ENCODE measurements around the gene PTPN14. TPM values are rescaled to one million over a fixed set of nuclear protein-coding genes. Genes with fewer than 3 reads are reported as not detected.

The PTPN14 gene
- total RNA-seq, 2 donors from 2014 or later, result 0.05 to 0.14 TPM

DNA sequence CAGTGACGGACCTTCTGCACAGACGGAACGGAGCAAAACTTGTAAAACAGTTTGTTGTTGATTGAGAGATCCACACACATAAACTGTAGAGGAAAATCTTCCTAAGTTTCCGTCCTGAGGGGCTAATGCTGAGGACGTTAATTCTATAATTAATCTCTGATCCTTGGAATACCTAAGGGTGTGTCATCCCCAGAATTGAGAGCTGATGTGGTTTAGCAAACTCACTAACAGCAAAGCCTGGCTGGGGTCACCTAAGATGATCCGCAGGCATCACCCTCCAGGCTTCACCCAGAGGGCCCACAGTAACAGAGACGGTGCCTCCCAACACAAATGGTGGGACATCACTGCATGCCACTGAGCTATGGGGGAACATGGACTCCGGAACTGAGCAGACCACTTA is 172.9 kb downstream of the PTPN14 start:
- H3K9me3 Mint-ChIP-seq, result no peaks in the 10 kb centered on the region
- ATAC-seq, result no peak
- no peak overlapping the region for H3K27ac Mint-ChIP-seq
- H3K36me3 Mint-ChIP-seq, result no peaks in the 10 kb centered on the region
- H3K4me3 Mint-ChIP-seq, result no peak overlapping the region
- H3K27me3 Mint-ChIP-seq, result no peaks in the 10 kb centered on the region
- DNase-seq (ENCODE audit: low spot score), result no peak
- H3K4me1 Mint-ChIP-seq (ENCODE audit: low read depth in 2 of 2), result no peaks in the 10 kb centered on the region

DNA sequence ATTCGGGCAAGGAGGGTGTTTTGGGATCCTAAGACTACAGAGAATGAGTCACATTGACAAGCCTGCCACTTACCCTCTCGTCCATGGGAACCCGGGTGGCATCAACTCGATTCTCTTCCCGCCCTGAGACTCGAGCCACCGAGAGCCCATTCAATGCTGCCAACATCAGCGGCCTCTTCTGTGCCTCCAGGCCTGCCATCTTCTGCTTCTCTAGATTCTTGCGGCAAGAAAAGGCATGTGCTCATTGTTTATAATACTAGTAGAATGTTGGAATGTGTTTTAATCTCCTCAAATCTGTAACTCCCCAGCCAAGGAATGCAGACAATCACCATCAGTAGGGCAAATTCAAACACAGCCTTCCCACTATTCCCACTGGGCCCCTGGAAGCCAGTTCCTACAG is 173.5 kb downstream of the PTPN14 start:
- Mint-ChIP-seq H3K27ac (no peak overlapping the region), H3K27me3 (no peaks in the 10 kb centered on the region)

DNA sequence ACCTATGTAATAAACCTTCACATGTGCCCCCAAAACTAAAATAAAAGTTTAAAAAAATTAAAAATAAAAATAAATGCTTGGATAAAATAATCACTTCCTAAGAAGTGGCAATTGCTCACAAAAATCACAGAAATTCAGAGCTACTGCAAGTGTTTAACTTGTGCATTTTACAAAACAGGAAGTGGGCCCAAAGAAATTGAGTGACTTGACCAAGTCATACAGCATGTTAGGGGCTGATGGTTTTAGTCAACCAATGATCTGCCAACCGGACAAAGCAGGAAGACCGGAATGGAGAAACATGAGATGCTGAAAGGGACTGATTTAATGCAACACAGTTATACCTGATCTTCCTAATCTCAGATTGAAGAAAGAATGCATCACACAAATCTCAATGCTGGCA is 173.9 kb downstream of the PTPN14 start:
- Mint-ChIP-seq H3K27ac (no peak overlapping the region), H3K36me3 (no peaks in the 10 kb centered on the region), H3K27me3 (no peaks in the 10 kb centered on the region), H3K4me3 (no peak overlapping the region), H3K9me3 (no peaks in the 10 kb centered on the region), H3K4me1 (ENCODE audit: low read depth in 2 of 2) (no peaks in the 10 kb centered on the region)
- ATAC-seq (no peak), DNase-seq (ENCODE audit: low spot score) (no peak)

More for the DNA sequence above, 173.5 kb downstream of the PTPN14 start:
- ATAC-seq, result no peak
- no peaks in the 10 kb centered on the region for H3K4me1 Mint-ChIP-seq (ENCODE audit: low read depth in 2 of 2)
- H3K9me3 Mint-ChIP-seq, result no peaks in the 10 kb centered on the region
- no peaks in the 10 kb centered on the region for H3K36me3 Mint-ChIP-seq
- no peak for DNase-seq (ENCODE audit: low spot score)
- H3K4me3 Mint-ChIP-seq, result no peak overlapping the region

DNA sequence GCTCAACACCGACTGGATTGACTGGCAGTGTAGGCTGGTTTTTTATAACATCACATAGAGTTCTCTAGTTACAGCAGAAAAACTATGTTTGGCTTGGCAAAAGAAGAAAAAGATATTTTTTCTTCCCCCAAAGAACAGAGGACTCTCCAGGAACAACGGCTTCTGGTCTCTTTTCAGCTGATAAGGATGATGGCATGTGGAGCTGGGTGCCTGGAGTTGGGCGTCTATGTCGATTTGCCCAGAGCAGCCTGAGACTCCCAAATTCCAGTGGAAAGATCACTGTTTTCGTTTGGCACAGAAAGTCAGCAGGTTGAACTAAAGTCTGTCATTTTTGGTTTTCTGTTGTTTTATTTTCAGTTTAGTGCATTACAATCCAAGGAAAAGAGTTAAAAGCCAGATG is 179.3 kb downstream of the PTPN14 start:
- no peaks in the 10 kb centered on the region for H3K4me1 Mint-ChIP-seq (ENCODE audit: low read depth in 2 of 2)

DNA sequence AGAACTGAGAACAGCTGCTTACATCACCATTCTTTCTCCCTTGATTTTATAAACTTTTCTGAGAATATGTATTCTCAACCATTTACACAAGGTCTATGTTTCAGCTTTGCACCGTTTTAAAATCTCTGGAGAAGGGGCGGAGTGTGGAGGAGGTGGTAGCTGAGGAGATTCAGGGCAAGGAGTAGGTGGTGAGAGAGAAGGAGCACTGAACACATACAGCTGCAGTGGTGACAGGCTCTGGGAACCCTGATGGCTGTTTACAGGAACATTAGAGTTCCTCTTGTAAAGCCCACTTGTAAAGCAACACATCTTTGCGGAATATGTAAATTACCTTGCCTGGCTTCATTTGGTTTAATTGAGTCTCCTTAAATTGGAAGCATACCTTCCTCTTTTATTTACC is 180.8 kb downstream of the PTPN14 start:
- DNase-seq (ENCODE audit: low spot score), result no peak
- Mint-ChIP-seq H3K9me3 (no peaks in the 10 kb centered on the region), H3K36me3 (no peaks in the 10 kb centered on the region), H3K27me3 (peaks cover 17% of the 10 kb centered on the region in 2 donors), H3K4me1 (ENCODE audit: low read depth in 2 of 2) (no peaks in the 10 kb centered on the region), H3K4me3 (no peak overlapping the region), H3K27ac (no peak overlapping the region)
- no peak for ATAC-seq

More for the DNA sequence above, 179.3 kb downstream of the PTPN14 start:
- no peak overlapping the region for H3K4me3 Mint-ChIP-seq
- H3K27me3 Mint-ChIP-seq, result peaks cover 12 to 17% of the 10 kb centered on the region in 2 donors
- ATAC-seq (no peak), DNase-seq (ENCODE audit: low spot score) (no peak)
- H3K9me3 Mint-ChIP-seq, result no peaks in the 10 kb centered on the region
- no peak overlapping the region for H3K27ac Mint-ChIP-seq
- H3K36me3 Mint-ChIP-seq, result no peaks in the 10 kb centered on the region

DNA sequence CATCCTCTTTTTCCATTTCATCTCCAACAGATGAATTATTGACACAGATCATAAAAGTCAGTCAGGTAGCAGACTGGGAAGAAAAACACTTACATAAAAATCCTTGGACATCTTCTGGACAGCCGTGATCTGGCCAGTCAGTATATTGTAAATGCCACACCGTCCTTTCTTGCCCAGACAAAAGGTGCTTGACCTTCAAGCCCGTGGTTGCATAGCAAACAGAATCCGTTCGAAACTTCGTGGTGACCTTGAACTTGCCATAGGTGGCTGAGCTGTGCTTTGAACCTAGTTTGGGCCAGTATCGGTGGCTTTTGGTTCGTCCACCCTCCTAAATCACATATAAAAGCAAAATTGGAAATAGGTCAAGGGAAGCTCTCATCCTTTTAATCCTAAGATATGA is 182.0 kb downstream of the PTPN14 start:
- Mint-ChIP-seq H3K4me1 (ENCODE audit: low read depth in 2 of 2) (no peaks in the 10 kb centered on the region), H3K9me3 (no peaks in the 10 kb centered on the region), H3K27ac (no peak overlapping the region), H3K4me3 (no peak overlapping the region), H3K27me3 (peaks cover 20 to 21% of the 10 kb centered on the region in 2 donors), H3K36me3 (no peaks in the 10 kb centered on the region)
- ATAC-seq (no peak), DNase-seq (ENCODE audit: low spot score) (no peak)

DNA sequence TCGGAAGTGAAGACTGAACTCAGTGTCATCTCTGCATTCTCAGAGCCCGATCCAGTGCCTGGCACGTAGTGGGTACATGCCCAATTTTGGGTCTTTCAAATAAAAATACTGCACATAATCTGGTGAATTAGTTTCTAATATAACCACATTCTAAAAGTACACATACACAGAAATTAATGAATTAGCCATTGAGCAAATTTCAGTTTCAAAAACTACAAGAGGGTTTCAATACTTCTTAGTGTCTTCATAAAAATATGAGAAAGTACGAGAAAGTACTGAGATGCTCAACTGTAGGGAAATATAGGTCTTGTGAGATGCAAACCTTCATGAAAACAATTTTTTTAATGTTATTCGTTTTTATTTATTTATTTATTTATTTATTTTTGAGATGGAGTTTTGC is 183.6 kb downstream of the PTPN14 start:
- Mint-ChIP-seq H3K9me3 (no peaks in the 10 kb centered on the region), H3K36me3 (no peaks in the 10 kb centered on the region), H3K27ac (no peak overlapping the region), H3K4me3 (no peak overlapping the region), H3K27me3 (peaks cover 27 to 28% of the 10 kb centered on the region in 2 donors), H3K4me1 (ENCODE audit: low read depth in 2 of 2) (no peaks in the 10 kb centered on the region)
- no peak for ATAC-seq
- no peak for DNase-seq (ENCODE audit: low spot score)

DNA sequence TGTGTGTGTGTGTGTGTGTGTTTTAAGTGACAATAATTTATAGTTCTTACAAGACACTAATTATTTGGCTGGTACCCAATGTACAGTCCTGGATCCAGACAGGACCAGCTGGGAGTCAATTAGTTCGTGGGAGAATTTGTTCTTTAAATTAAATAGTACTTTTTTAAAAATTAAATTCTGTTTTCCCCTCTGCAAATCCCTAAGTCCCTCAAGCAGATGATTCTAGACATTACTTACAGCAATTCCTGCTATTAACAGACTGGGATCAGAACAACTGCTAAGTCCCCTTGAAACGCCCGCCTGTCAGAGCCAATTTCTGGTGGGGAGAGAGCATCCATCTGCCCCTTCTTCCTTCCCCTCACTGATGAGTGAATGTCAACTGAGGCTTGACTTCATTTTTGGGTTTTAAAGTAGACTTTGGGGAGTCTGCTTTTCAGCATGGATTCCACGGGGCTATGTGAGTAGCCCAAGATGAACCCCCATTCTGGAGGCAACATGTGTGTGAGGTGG is 186.6 kb downstream of the PTPN14 start:
- H3K27me3 Mint-ChIP-seq, result peaks cover 35 to 42% of the 10 kb centered on the region in 2 donors
- no peaks in the 10 kb centered on the region for H3K9me3 Mint-ChIP-seq
- ATAC-seq, result no peak
- no peak overlapping the region for H3K27ac Mint-ChIP-seq
- no peak for DNase-seq (ENCODE audit: low spot score)
- H3K4me1 Mint-ChIP-seq (ENCODE audit: low read depth in 2 of 2), result peaks cover 5% of the 10 kb centered on the region in 2 donors
- H3K36me3 Mint-ChIP-seq, result no peaks in the 10 kb centered on the region
- no peak overlapping the region for H3K4me3 Mint-ChIP-seq

DNA sequence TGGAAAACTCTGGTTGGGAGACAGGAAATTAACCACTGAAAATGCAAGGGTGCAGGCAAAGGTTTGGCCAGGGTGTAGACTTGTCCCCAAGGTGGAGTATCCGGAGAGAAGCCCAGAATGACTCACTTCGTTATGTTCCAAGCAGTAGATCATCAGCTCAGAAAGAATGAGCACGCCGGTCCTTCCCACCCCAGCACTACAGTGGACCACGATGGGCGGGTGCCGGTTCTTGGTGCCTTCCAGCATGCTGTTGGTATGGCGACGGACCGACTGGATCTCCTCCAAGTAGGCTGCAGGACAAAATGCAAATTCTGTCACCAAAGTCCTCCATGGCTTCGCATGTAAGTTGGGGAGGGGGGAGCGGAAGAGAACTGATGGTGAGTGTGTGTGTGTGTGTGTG is 187.0 kb downstream of the PTPN14 start:
- Mint-ChIP-seq H3K36me3 (no peaks in the 10 kb centered on the region), H3K9me3 (no peaks in the 10 kb centered on the region), H3K4me3 (no peak overlapping the region), H3K27ac (no peak overlapping the region), H3K27me3 (peaks cover 33 to 39% of the 10 kb centered on the region in 2 donors), H3K4me1 (ENCODE audit: low read depth in 2 of 2) (peaks cover 5% of the 10 kb centered on the region in 2 donors)
- DNase-seq (ENCODE audit: low spot score) (no peak), ATAC-seq (no peak)

DNA sequence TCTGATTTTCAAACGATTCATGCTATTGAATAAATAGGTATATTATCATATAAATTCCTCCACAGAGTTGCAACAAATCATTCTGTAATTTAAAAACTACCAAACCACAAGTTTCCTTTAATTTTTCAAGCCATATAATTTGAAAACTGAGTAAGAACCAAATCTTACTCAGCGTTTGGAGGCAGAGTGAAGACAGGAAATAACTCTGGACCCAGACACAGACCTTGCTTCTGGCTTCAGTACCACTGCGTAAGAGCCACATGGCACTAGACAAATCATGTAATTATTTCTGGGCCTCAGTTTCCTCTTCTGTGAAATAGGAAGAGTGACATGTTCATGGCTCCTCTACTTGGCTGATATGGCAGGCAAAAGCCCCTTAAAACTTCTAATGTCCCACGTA is 188.0 kb downstream of the PTPN14 start:
- peaks cover 5% of the 10 kb centered on the region in 2 donors for H3K4me1 Mint-ChIP-seq (ENCODE audit: low read depth in 2 of 2)
- no peaks in the 10 kb centered on the region for H3K9me3 Mint-ChIP-seq
- H3K36me3 Mint-ChIP-seq, result no peaks in the 10 kb centered on the region
- H3K27ac Mint-ChIP-seq, result no peak overlapping the region
- no peak overlapping the region for H3K4me3 Mint-ChIP-seq
- ATAC-seq (no peak), DNase-seq (ENCODE audit: low spot score) (no peak)
- H3K27me3 Mint-ChIP-seq, result peaks cover 25 to 34% of the 10 kb centered on the region in 2 donors

DNA sequence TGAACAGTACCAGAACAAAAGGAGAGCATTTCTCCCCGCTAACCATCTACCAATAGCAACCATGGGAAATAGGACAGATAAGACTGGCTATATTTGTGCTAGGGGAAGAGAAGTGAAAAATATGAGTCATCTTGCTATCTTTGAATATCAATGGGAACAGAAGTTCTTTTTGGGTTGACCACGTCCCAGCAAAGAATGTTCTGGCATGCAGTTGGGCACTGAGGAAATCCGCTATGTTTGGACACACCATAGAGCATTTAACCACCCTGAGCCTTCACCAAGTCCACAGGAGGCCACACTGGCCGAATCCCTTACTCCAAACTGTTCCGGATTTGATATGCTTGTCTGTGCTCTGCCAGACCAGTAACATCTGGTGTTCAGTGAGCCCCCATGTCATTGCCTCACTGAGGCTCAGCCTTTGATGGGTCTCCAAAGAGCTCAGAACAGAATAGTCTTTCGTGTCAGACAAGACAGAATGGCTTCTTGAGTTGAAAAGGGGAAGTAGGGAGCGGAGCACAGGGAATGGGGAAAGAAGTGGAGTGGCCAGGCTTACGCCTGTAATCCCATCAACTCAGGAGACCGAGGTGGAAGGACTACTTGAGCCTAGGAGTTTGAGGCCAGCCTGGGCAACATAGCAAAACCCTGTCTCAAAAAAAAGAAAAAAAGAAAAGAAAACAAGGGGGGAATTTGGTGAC is 189.1 kb downstream of the PTPN14 start:
- Mint-ChIP-seq H3K9me3 (no peaks in the 10 kb centered on the region), H3K4me3 (no peak overlapping the region), H3K27me3 (peaks cover 25 to 32% of the 10 kb centered on the region in 2 donors), H3K36me3 (no peaks in the 10 kb centered on the region), H3K27ac (no peak overlapping the region), H3K4me1 (ENCODE audit: low read depth in 2 of 2) (peaks cover 5% of the 10 kb centered on the region in 2 donors)
- ATAC-seq (no peak), DNase-seq (ENCODE audit: low spot score) (no peak)

DNA sequence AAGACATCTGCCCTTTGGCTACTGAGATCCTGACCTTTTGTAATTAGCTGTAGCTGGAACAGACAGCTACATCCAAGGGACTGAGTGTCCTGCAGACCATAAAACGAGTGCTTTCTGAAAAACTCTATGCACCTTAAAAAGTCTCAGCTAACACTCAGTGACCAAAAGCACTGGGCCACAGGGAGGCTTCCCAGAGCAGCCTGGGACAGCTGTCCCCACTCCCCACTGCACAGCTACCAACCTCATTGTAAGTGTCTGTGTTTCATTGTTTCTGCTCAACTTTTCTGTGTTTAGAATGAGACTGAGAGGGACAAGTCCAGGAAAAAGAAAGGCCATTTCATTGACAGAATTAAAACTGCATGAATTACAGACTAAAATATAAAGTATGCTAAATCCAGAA is 189.8 kb downstream of the PTPN14 start:
- no peak for DNase-seq (ENCODE audit: low spot score)
- no peak overlapping the region for H3K4me3 Mint-ChIP-seq
- peaks cover 5% of the 10 kb centered on the region in 2 donors for H3K4me1 Mint-ChIP-seq (ENCODE audit: low read depth in 2 of 2)
- H3K36me3 Mint-ChIP-seq, result no peaks in the 10 kb centered on the region
- H3K27me3 Mint-ChIP-seq, result peaks cover 31 to 32% of the 10 kb centered on the region in 2 donors
- no peak overlapping the region for H3K27ac Mint-ChIP-seq
- H3K9me3 Mint-ChIP-seq, result no peaks in the 10 kb centered on the region
- ATAC-seq, result no peak

DNA sequence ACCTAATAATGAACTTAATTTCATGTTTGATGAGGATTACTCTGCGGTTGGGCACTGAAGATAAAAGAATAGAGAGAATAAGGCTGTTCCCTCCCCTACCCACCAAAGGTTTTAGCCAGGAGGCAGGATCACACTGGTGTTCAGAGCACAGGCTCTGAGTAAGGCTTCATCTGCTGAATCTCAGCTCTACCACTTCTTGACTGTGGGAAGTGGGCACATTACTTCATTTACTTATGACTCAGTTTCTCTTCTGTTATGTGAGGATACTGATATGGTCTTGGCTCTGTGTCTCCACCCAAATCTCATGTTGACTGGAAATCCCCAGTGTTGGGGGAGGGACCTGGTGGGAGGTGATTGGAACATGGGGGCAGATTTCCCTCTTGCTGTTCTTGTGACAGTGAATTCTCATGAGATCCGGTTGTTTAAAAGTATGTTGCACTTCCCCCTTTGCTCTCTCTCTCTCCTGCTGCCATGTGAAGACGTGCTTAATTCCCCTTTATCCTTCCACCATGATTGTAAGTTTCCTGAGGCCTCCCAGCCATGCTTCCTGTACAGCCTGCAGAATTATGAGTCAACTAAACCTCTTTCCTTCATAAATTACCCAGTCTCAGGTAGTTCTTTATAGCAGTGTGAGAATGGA is 190.8 kb downstream of the PTPN14 start:
- Mint-ChIP-seq H3K36me3 (no peaks in the 10 kb centered on the region), H3K4me3 (no peak overlapping the region), H3K4me1 (ENCODE audit: low read depth in 2 of 2) (peaks cover 5% of the 10 kb centered on the region in 2 donors), H3K9me3 (no peaks in the 10 kb centered on the region), H3K27me3 (peaks cover 29 to 32% of the 10 kb centered on the region in 2 donors), H3K27ac (no peak overlapping the region)
- no peak for ATAC-seq
- DNase-seq (ENCODE audit: low spot score), result no peak

DNA sequence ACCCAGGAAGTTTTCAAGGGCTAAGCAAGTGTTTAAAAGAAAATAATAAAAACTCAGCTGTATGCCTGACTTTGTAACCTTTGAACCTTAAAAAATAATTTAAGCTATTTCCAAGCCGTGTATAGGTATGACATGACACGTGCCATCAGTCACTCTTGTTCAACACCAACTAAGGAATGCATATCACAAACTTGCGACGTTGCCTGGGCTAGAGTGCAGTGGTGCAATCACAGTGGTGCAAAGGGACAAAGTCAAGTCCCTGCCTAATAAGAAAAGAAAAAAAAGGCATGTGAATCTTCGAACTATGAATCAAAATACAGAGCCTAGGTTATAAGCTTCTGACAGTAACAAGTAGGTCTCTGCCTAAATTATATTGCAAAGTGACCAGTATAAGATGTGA is 191.3 kb downstream of the PTPN14 start:
- H3K27ac Mint-ChIP-seq, result no peak overlapping the region
- peaks cover 5% of the 10 kb centered on the region in 2 donors for H3K4me1 Mint-ChIP-seq (ENCODE audit: low read depth in 2 of 2)
- no peaks in the 10 kb centered on the region for H3K36me3 Mint-ChIP-seq
- H3K27me3 Mint-ChIP-seq, result peaks cover 29 to 32% of the 10 kb centered on the region in 2 donors
- no peaks in the 10 kb centered on the region for H3K9me3 Mint-ChIP-seq
- DNase-seq (ENCODE audit: low spot score) (no peak), ATAC-seq (no peak)
- H3K4me3 Mint-ChIP-seq, result no peak overlapping the region

All from natural killer cell treated with Interleukin-12 subunit alpha and Interleukin-12 subunit beta and Interleukin-15 and Interleukin-18, amount 100 ng/mL, for 72 hours (primary cell).